WTC11 (cell line): ENCODE measurements around the gene MSI2.

Experiments
- ELF4 ChIP-seq: sonication (generic); formaldehyde crosslinking; IDR thresholded peaks from 2 replicates; pipeline ENCODE4 v1.8.1; 2022; ENCODE audit warnings: low read depth, mild to moderate bottlenecking, moderate library complexity, missing genetic modification reagents
- TF ChIP-seq, protein P1 (sequence below): fragments of 200-600 bp; IDR thresholded peaks from 2 replicates; pipeline ENCODE4 v1.8.0; 2022; ENCODE audit warnings: antibody characterized with exemption
- TF ChIP-seq, protein P2 (sequence below): sonication (generic); formaldehyde crosslinking; IDR thresholded peaks from 2 replicates; pipeline ENCODE4 v1.8.0; 2022; ENCODE audit warnings: mild to moderate bottlenecking, missing genetic modification reagents
- TF ChIP-seq, protein P3 (sequence below): sonication (generic); formaldehyde crosslinking; IDR thresholded peaks from 2 replicates; pipeline ENCODE4 v1.8.1; 2023; ENCODE audit warnings: mild to moderate bottlenecking, moderate library complexity, missing genetic modification reagents
- TF ChIP-seq, protein P4 (sequence below): sonication (generic); formaldehyde crosslinking; IDR thresholded peaks from 2 replicates; pipeline ENCODE4 v1.8.1; 2022; ENCODE audit warnings: low read depth, missing genetic modification reagents, borderline replicate concordance
- TF ChIP-seq, protein P5 (sequence below): fragments of 250-450 bp; sonication (Bioruptor Pico); IDR thresholded peaks from 2 replicates; pipeline ENCODE4 v1.9.0; 2021; ENCODE audit warnings: moderate library complexity, mild to moderate bottlenecking, inconsistent platforms, borderline replicate concordance

DNA sequence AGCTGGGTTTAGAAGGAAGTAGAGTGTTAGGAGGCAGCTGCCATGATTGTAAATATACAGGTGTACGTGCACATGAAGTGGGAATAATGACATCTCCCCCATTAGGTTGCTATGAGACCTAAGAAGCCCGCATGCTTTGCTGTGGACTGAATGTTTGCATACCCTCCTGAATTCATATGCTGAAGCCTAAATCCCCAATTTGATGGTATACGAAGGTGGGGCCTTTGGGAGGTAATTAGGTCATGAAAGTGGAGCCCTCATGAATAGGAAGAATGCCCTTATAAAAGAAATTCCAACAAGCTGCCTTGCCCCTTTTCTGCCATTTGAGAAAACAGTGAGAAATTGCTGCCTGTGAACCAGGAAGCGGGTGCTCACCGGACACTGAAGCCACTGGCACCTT is 444.8 kb downstream of the MSI2 start:
- TF ChIP-seq, protein P1, sequence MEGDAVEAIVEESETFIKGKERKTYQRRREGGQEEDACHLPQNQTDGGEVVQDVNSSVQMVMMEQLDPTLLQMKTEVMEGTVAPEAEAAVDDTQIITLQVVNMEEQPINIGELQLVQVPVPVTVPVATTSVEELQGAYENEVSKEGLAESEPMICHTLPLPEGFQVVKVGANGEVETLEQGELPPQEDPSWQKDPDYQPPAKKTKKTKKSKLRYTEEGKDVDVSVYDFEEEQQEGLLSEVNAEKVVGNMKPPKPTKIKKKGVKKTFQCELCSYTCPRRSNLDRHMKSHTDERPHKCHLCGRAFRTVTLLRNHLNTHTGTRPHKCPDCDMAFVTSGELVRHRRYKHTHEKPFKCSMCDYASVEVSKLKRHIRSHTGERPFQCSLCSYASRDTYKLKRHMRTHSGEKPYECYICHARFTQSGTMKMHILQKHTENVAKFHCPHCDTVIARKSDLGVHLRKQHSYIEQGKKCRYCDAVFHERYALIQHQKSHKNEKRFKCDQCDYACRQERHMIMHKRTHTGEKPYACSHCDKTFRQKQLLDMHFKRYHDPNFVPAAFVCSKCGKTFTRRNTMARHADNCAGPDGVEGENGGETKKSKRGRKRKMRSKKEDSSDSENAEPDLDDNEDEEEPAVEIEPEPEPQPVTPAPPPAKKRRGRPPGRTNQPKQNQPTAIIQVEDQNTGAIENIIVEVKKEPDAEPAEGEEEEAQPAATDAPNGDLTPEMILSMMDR = no peak
- TF ChIP-seq, protein P2, sequence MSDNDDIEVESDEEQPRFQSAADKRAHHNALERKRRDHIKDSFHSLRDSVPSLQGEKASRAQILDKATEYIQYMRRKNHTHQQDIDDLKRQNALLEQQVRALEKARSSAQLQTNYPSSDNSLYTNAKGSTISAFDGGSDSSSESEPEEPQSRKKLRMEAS (CRISPR knock-in tag) = no peak
- TF ChIP-seq, protein P3, sequence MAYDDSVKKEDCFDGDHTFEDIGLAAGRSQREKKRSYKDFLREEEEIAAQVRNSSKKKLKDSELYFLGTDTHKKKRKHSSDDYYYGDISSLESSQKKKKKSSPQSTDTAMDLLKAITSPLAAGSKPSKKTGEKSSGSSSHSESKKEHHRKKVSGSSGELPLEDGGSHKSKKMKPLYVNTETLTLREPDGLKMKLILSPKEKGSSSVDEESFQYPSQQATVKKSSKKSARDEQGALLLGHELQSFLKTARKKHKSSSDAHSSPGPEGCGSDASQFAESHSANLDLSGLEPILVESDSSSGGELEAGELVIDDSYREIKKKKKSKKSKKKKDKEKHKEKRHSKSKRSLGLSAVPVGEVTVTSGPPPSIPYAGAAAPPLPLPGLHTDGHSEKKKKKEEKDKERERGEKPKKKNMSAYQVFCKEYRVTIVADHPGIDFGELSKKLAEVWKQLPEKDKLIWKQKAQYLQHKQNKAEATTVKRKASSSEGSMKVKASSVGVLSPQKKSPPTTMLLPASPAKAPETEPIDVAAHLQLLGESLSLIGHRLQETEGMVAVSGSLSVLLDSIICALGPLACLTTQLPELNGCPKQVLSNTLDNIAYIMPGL (CRISPR knock-in tag) = no peak
- TF ChIP-seq, protein P4, sequence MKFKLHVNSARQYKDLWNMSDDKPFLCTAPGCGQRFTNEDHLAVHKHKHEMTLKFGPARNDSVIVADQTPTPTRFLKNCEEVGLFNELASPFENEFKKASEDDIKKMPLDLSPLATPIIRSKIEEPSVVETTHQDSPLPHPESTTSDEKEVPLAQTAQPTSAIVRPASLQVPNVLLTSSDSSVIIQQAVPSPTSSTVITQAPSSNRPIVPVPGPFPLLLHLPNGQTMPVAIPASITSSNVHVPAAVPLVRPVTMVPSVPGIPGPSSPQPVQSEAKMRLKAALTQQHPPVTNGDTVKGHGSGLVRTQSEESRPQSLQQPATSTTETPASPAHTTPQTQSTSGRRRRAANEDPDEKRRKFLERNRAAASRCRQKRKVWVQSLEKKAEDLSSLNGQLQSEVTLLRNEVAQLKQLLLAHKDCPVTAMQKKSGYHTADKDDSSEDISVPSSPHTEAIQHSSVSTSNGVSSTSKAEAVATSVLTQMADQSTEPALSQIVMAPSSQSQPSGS (CRISPR knock-in tag) = no peak
- TF ChIP-seq, protein P5, sequence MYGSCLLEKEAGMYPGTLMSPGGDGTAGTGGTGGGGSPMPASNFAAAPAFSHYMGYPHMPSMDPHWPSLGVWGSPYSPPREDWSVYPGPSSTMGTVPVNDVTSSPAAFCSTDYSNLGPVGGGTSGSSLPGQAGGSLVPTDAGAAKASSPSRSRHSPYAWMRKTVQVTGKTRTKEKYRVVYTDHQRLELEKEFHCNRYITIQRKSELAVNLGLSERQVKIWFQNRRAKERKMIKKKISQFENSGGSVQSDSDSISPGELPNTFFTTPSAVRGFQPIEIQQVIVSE (CRISPR knock-in tag) = no peak
- no peak for TF ChIP-seq ELF4 (CRISPR knock-in tag)
